G401 (cell line): Measurements from ENCODE around the gene MGST3. TPM values are rescaled to one million over a fixed set of nuclear protein-coding genes. Genes with fewer than 3 reads are reported as not detected.
A peak's percentile ranks its signal among the peaks of the same experiment; 100 is the strongest.
"Not testable (repeated sequence)": the region's sequence is repeated elsewhere in the genome, so short reads cannot be mapped to it uniquely, and the experiment has no call there.

Experiments
- DNase-seq: peaks from one replicate; pipeline ENCODE4 v3.0.0-alpha.2; 2015; ENCODE audit warnings: low spot score
- in situ Hi-C: cut with HindIII; loops from 2 replicates; pipeline ENCODE4 v1.10.0; 2016; ENCODE audit warnings: low sequenced_read_pairs, mixed read lengths
- total RNA-seq: library from RNA; depleted of rRNA; stranded (reverse); fragments of >200 nt; shearing (Covaris generic); gene quantifications from 2 replicates; pipeline ENCODE4 v1.2.3, GENCODE V29; 2014

Gene MGST3
- total RNA-seq, 1 experiment from 2014 or later = 66.1 TPM

GRCh38 chr1:165624441-165624840, 6.6 kb upstream of the MGST3 start:
- DNase-seq = no peak
- in situ Hi-C loops = no loop called here

- in situ Hi-C loops = no loop called here
- no peak for DNase-seq
These were observed 2.7 kb upstream of the MGST3 start for GRCh38 chr1:165628147-165628822.

GRCh38 chr1:165629151-165629550, 1.9 kb upstream of the MGST3 start:
- in situ Hi-C loops = no loop called here
- no peak for DNase-seq

- in situ Hi-C loops = no loop called here
- peak; percentile 37 for DNase-seq
These were observed 996 bp upstream of the MGST3 start for GRCh38 chr1:165629848-165630628.

- DNase-seq = peak; percentile 62
These were observed 513 bp downstream of the MGST3 start for GRCh38 chr1:165631342-165632151.

GRCh38 chr1:165632152-165632469, 1.1 kb downstream of the MGST3 start:
- DNase-seq = no peak

More at GRCh38 chr1:165631342-165632151, 513 bp downstream of the MGST3 start:
- in situ Hi-C loops = no loop called here

GRCh38 chr1:165632491-165632890, 1.5 kb downstream of the MGST3 start:
- in situ Hi-C loops = no loop called here

More at GRCh38 chr1:165632152-165632469, 1.1 kb downstream of the MGST3 start:
- in situ Hi-C loops = no loop called here

GRCh38 chr1:165633614-165634013, 2.6 kb downstream of the MGST3 start:
- no peak for DNase-seq
- in situ Hi-C loops = no loop called here

More at GRCh38 chr1:165632491-165632890, 1.5 kb downstream of the MGST3 start:
- peak; percentile 11 for DNase-seq

GRCh38 chr1:165634154-165634921, 3.3 kb downstream of the MGST3 start:
- DNase-seq = no peak

GRCh38 chr1:165635329-165635728, 4.3 kb downstream of the MGST3 start:
- in situ Hi-C loops = no loop called here
- DNase-seq = no peak

More at GRCh38 chr1:165634154-165634921, 3.3 kb downstream of the MGST3 start:
- in situ Hi-C loops = no loop called here

- in situ Hi-C loops = no loop called here
- no peak for DNase-seq
These were observed 4.8 kb downstream of the MGST3 start for GRCh38 chr1:165635823-165636222.

- DNase-seq = no peak
- in situ Hi-C loops = no loop called here
These were observed 6.4 kb downstream of the MGST3 start for GRCh38 chr1:165637427-165637826.

GRCh38 chr1:165638211-165638610, 7.2 kb downstream of the MGST3 start:
- DNase-seq, in situ Hi-C loops: not testable (repeated sequence)

- no peak for DNase-seq
- in situ Hi-C loops = no loop called here
These were observed 9.0 kb downstream of the MGST3 start for GRCh38 chr1:165639821-165640623.

GRCh38 chr1:165641231-165641987, 10.4 kb downstream of the MGST3 start:
- DNase-seq = no peak
- in situ Hi-C loops = no loop called here

- in situ Hi-C loops = no loop called here
- DNase-seq = no peak
These were observed 13.2 kb downstream of the MGST3 start for GRCh38 chr1:165644064-165644735.
